GM23338 (cell line): ENCODE measurements around the gene RBM8A. TPM values are rescaled to one million over a fixed set of nuclear protein-coding genes. Genes with fewer than 3 reads are reported as not detected.

Experiments used
- ATAC-seq: fragments of 200-7000 bp; cut with Tn5 transposase; 3 replicates; pipeline ENCODE4 v1.9.1; 2020
- DNase-seq: peaks from one replicate; pipeline ENCODE4 v3.0.0-alpha.2; 2015; ENCODE audit warnings: low spot score
- H2AFZ ChIP-seq: fragments of 200-600 bp; sonication (generic); 2 replicates; pipeline ENCODE4 v1.8.0; 2016; ENCODE audit warnings: antibody characterized with exemption, mild to moderate bottlenecking, moderate library complexity
- H3F3A ChIP-seq: fragments of 200-600 bp; sonication (generic); replicated peaks from 2 replicates; pipeline ENCODE4 v1.8.0; 2017; ENCODE audit warnings: antibody characterized with exemption, mixed run types, low read depth
- H3K27ac ChIP-seq: fragments of 200-600 bp; sonication (generic); 2 replicates; pipeline ENCODE4 v1.6.1; 2016; ENCODE audit warnings: low read depth
- H3K27me3 ChIP-seq: fragments of 200-600 bp; sonication (generic); 2 replicates; pipeline ENCODE4 v1.8.0; 2016; ENCODE audit warnings: mild to moderate bottlenecking, mixed run types, moderate library complexity; ENCODE audit not compliant: insufficient read depth
- H3K36me3 ChIP-seq: fragments of 200-600 bp; sonication (generic); 2 replicates; pipeline ENCODE4 v1.8.0; 2016; ENCODE audit warnings: mild to moderate bottlenecking; ENCODE audit not compliant: insufficient read depth
- H3K4me1 ChIP-seq: fragments of 200-600 bp; sonication (generic); 2 replicates; pipeline ENCODE4 v1.8.0; 2016; ENCODE audit warnings: mild to moderate bottlenecking, moderate library complexity; ENCODE audit not compliant: insufficient read depth
- H3K4me2 ChIP-seq: fragments of 200-600 bp; sonication (generic); 2 replicates; pipeline ENCODE4 v1.7.1; 2017; ENCODE audit warnings: mixed run types
- H3K4me3 ChIP-seq: fragments of 200-600 bp; sonication (generic); 2 replicates; pipeline ENCODE4 v1.6.1; 2016; ENCODE audit warnings: mixed run types
- H3K79me2 ChIP-seq: fragments of 200-600 bp; sonication (generic); replicated peaks from 2 replicates; pipeline ENCODE4 v1.8.0; 2017; ENCODE audit warnings: mild to moderate bottlenecking; ENCODE audit not compliant: insufficient read depth
- H3K9me2 ChIP-seq: fragments of 200-600 bp; sonication (generic); 2 replicates; pipeline ENCODE4 v1.8.0; 2017; ENCODE audit not compliant: insufficient read depth
- H4K20me1 ChIP-seq: fragments of 200-600 bp; sonication (generic); replicated peaks from 2 replicates; pipeline ENCODE4 v1.8.0; 2017; ENCODE audit warnings: mild to moderate bottlenecking; ENCODE audit not compliant: insufficient read depth
- H3K27ac Mint-ChIP-seq: 2 replicates; pipeline ENCODE4 v1.8.0; 2020; ENCODE audit warnings: inconsistent platforms, mild to moderate bottlenecking, moderate library complexity, mixed read lengths
- H3K27me3 Mint-ChIP-seq: 3 replicates; pipeline ENCODE4 v1.8.0; 2022; ENCODE audit warnings: low read depth, mild to moderate bottlenecking, moderate library complexity, mixed read lengths, inconsistent platforms; ENCODE audit not compliant: insufficient read depth, poor library complexity
- H3K36me3 Mint-ChIP-seq: 3 replicates; pipeline ENCODE4 v1.8.0; 2021; ENCODE audit warnings: low read depth, mild to moderate bottlenecking, inconsistent platforms, moderate library complexity, mixed read lengths
- H3K4me1 Mint-ChIP-seq: 3 replicates; pipeline ENCODE4 v1.8.0; 2020; ENCODE audit warnings: mild to moderate bottlenecking, inconsistent platforms, mixed read lengths
- H3K4me3 Mint-ChIP-seq: 3 replicates; pipeline ENCODE4 v1.8.0; 2021; ENCODE audit warnings: moderate library complexity, mild to moderate bottlenecking, inconsistent platforms, mixed read lengths
- H3K9me3 Mint-ChIP-seq: 3 replicates; pipeline ENCODE4 v1.8.0; 2020; ENCODE audit warnings: moderate library complexity, mild to moderate bottlenecking, inconsistent platforms, mixed read lengths
- CREB1 ChIP-seq: fragments of 250-450 bp; sonication (Bioruptor Pico); IDR thresholded peaks from 2 replicates; pipeline ENCODE4 v1.5.0; 2020; ENCODE audit warnings: low read depth, mild to moderate bottlenecking, moderate library complexity
- EZH2 ChIP-seq: fragments of 200-600 bp; sonication (generic); IDR thresholded peaks from one replicate; pipeline ENCODE4 v1.8.0; 2017; ENCODE audit warnings: antibody characterized with exemption, mild to moderate bottlenecking, low read depth; ENCODE audit not compliant: unreplicated experiment
- EZH2phosphoT487 ChIP-seq: fragments of 200-600 bp; sonication (generic); IDR thresholded peaks from one replicate; pipeline ENCODE4 v1.8.1; 2018; ENCODE audit warnings: antibody characterized with exemption; ENCODE audit not compliant: unreplicated experiment
- POLR2AphosphoS5 ChIP-seq: IDR thresholded peaks from 2 replicates; pipeline ENCODE4 v1.6.1; 2016; ENCODE audit warnings: antibody characterized with exemption, low read depth
- STAT1 ChIP-seq: IDR thresholded peaks from one replicate; pipeline ENCODE4 v1.6.1; 2016; ENCODE audit warnings: antibody characterized with exemption; ENCODE audit not compliant: unreplicated experiment
- ZNF331 ChIP-seq: fragments of 250-450 bp; sonication (Bioruptor Pico); IDR thresholded peaks from 2 replicates; pipeline ENCODE4 v1.5.0; 2020; ENCODE audit warnings: low read depth, mild to moderate bottlenecking, moderate library complexity
- polyA plus RNA-seq: library from polyadenylated mRNA; unstranded; fragments of >200 nt; fragmentation: Nextera tagmentation; extraction: Ambion mirVana; gene quantifications from 2 replicates; pipeline ENCODE4 v1.2.1, GENCODE V29; 2016
- total RNA-seq: library from RNA; depleted of rRNA; stranded (reverse); fragments of >200 nt; shearing (Covaris generic); gene quantifications from 2 replicates; pipeline ENCODE4 v1.2.3, GENCODE V29; 2014
- TF ChIP-seq, protein P1 (sequence below): fragments of 250-450 bp; sonication (Bioruptor Pico); IDR thresholded peaks from 2 replicates; pipeline ENCODE4 v1.5.0; 2020; ENCODE audit warnings: mild to moderate bottlenecking, moderate library complexity
- TF ChIP-seq, protein P2 (sequence below): IDR thresholded peaks from one replicate; pipeline ENCODE4 v1.6.1; 2018; ENCODE audit warnings: antibody characterized with exemption; ENCODE audit not compliant: unreplicated experiment

Gene RBM8A
- total and polyA plus RNA-seq, 2 experiments from 2014 or later: 170 to 312 TPM

DNA sequence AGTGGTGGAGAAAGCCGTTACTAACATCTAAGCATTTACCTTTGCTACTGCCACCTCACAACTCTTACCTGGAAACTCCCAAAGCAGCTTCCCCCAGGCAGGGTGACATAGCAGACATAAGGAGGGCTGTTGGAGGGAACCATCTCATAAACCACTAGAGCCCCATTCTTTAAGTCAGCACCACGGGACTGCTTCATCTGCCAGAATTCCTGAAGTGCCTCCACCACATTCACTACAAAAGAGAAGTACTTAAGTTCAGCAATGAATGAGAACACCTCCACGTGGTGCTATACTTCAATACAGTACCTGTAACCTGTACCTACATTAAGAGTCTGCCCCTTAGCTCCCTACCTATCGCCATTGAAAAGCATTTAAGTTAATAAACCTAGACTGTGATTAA lies 20.3 kb upstream of the RBM8A start:
- Histone ChIP-seq H4K20me1 (no peaks in the 10 kb centered on the region), H2AFZ (no peak overlapping the region), H3K4me1 (peaks cover 12% of the 10 kb centered on the region), H3K27ac (no peak overlapping the region), H3K4me3 (no peak overlapping the region), H3F3A (no peaks in the 10 kb centered on the region), H3K4me2 (peak overlapping the region; percentile 46; the same call in 1 of the 2 replicates), H3K9me2 (no peaks in the 10 kb centered on the region), H3K36me3 (no peaks in the 10 kb centered on the region), H3K79me2 (no peaks in the 10 kb centered on the region), H3K27me3 (no peaks in the 10 kb centered on the region)
- Mint-ChIP-seq H3K4me1 (peaks cover 23% of the 10 kb centered on the region), H3K9me3 (no peaks in the 10 kb centered on the region), H3K27ac (no peak overlapping the region), H3K4me3 (no peak overlapping the region), H3K36me3 (no peaks in the 10 kb centered on the region), H3K27me3 (peaks cover 3% of the 10 kb centered on the region)
- ATAC-seq: peak; percentile 94
- TF ChIP-seq, protein P1, sequence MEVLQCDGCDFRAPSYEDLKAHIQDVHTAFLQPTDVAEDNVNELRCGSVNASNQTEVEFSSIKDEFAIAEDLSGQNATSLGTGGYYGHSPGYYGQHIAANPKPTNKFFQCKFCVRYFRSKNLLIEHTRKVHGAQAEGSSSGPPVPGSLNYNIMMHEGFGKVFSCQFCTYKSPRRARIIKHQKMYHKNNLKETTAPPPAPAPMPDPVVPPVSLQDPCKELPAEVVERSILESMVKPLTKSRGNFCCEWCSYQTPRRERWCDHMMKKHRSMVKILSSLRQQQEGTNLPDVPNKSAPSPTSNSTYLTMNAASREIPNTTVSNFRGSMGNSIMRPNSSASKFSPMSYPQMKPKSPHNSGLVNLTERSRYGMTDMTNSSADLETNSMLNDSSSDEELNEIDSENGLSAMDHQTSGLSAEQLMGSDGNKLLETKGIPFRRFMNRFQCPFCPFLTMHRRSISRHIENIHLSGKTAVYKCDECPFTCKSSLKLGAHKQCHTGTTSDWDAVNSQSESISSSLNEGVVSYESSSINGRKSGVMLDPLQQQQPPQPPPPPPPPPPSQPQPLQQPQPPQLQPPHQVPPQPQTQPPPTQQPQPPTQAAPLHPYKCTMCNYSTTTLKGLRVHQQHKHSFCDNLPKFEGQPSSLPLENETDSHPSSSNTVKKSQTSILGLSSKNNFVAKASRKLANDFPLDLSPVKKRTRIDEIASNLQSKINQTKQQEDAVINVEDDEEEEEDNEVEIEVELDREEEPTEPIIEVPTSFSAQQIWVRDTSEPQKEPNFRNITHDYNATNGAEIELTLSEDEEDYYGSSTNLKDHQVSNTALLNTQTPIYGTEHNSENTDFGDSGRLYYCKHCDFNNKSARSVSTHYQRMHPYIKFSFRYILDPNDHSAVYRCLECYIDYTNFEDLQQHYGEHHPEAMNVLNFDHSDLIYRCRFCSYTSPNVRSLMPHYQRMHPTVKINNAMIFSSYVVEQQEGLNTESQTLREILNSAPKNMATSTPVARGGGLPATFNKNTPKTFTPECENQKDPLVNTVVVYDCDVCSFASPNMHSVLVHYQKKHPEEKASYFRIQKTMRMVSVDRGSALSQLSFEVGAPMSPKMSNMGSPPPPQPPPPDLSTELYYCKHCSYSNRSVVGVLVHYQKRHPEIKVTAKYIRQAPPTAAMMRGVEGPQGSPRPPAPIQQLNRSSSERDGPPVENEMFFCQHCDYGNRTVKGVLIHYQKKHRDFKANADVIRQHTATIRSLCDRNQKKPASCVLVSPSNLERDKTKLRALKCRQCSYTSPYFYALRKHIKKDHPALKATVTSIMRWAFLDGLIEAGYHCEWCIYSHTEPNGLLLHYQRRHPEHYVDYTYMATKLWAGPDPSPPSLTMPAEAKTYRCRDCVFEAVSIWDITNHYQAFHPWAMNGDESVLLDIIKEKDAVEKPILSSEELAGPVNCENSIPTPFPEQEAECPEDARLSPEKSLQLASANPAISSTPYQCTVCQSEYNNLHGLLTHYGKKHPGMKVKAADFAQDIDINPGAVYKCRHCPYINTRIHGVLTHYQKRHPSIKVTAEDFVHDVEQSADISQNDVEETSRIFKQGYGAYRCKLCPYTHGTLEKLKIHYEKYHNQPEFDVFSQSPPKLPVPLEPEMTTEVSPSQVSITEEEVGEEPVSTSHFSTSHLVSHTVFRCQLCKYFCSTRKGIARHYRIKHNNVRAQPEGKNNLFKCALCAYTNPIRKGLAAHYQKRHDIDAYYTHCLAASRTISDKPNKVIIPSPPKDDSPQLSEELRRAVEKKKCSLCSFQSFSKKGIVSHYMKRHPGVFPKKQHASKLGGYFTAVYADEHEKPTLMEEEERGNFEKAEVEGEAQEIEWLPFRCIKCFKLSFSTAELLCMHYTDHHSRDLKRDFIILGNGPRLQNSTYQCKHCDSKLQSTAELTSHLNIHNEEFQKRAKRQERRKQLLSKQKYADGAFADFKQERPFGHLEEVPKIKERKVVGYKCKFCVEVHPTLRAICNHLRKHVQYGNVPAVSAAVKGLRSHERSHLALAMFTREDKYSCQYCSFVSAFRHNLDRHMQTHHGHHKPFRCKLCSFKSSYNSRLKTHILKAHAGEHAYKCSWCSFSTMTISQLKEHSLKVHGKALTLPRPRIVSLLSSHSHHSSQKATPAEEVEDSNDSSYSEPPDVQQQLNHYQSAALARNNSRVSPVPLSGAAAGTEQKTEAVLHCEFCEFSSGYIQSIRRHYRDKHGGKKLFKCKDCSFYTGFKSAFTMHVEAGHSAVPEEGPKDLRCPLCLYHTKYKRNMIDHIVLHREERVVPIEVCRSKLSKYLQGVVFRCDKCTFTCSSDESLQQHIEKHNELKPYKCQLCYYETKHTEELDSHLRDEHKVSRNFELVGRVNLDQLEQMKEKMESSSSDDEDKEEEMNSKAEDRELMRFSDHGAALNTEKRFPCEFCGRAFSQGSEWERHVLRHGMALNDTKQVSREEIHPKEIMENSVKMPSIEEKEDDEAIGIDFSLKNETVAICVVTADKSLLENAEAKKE: peak; percentile 18; the same call in 1 of the 2 replicates
- no peak for TF ChIP-seq STAT1
- peak; percentile 77 for DNase-seq

GRCh38 chr1:145946477-145946986 lies 19.2 kb upstream of the RBM8A start:
- no peak overlapping the region for H2AFZ ChIP-seq
- no peaks in the 10 kb centered on the region for H3K36me3 ChIP-seq
- Mint-ChIP-seq H3K36me3 (no peaks in the 10 kb centered on the region), H3K9me3 (no peaks in the 10 kb centered on the region), H3K27me3 (peaks cover 3% of the 10 kb centered on the region), H3K4me1 (peaks cover 23% of the 10 kb centered on the region), H3K27ac (no peak overlapping the region), H3K4me3 (no peak overlapping the region)
- peak overlapping the region; percentile 46 for H3K4me2 ChIP-seq
- H3K79me2 ChIP-seq: no peaks in the 10 kb centered on the region
- no peaks in the 10 kb centered on the region for H3K27me3 ChIP-seq
- peaks cover 12% of the 10 kb centered on the region for H3K4me1 ChIP-seq
- H3K27ac ChIP-seq: no peak overlapping the region
- DNase-seq: no peak
- ATAC-seq: no peak
- no peak overlapping the region for H3K4me3 ChIP-seq
- TF ChIP-seq, protein P2, sequence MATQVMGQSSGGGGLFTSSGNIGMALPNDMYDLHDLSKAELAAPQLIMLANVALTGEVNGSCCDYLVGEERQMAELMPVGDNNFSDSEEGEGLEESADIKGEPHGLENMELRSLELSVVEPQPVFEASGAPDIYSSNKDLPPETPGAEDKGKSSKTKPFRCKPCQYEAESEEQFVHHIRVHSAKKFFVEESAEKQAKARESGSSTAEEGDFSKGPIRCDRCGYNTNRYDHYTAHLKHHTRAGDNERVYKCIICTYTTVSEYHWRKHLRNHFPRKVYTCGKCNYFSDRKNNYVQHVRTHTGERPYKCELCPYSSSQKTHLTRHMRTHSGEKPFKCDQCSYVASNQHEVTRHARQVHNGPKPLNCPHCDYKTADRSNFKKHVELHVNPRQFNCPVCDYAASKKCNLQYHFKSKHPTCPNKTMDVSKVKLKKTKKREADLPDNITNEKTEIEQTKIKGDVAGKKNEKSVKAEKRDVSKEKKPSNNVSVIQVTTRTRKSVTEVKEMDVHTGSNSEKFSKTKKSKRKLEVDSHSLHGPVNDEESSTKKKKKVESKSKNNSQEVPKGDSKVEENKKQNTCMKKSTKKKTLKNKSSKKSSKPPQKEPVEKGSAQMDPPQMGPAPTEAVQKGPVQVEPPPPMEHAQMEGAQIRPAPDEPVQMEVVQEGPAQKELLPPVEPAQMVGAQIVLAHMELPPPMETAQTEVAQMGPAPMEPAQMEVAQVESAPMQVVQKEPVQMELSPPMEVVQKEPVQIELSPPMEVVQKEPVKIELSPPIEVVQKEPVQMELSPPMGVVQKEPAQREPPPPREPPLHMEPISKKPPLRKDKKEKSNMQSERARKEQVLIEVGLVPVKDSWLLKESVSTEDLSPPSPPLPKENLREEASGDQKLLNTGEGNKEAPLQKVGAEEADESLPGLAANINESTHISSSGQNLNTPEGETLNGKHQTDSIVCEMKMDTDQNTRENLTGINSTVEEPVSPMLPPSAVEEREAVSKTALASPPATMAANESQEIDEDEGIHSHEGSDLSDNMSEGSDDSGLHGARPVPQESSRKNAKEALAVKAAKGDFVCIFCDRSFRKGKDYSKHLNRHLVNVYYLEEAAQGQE: no peak
- TF ChIP-seq STAT1 (no peak), EZH2phosphoT487 (no peak), POLR2AphosphoS5 (no peak), ZNF331 (CRISPR knock-in tag) (no peak), EZH2 (no peak), CREB1 (CRISPR knock-in tag) (no peak)
- H3F3A ChIP-seq: no peaks in the 10 kb centered on the region
- H3K9me2 ChIP-seq: no peaks in the 10 kb centered on the region
- no peaks in the 10 kb centered on the region for H4K20me1 ChIP-seq
